Subcutaneous adipose tissue (tissue), 4 donors: ENCODE results near the gene CNTNAP5. TPM values are rescaled to one million over a fixed set of nuclear protein-coding genes. Genes with fewer than 3 reads are reported as not detected.

ENCODE experiments used
- total RNA-seq, 4 donors: library from RNA; depleted of rRNA; stranded (reverse); fragments of >200 nt; gene quantifications; one replicate each; pipeline ENCODE4 v1.1.0, GENCODE V29; 2016
- TF ChIP-seq, protein P1 (sequence below): fragments of 450-650 bp; IDR thresholded peaks from one replicate; pipeline ENCODE4 v1.5.1; 2016; ENCODE audit warnings: low read depth, mild to moderate bottlenecking, control low read depth, antibody characterized with exemption, moderate library complexity

CNTNAP5 gene
- total RNA-seq, 4 donors from 2014 or later, result not detected

DNA sequence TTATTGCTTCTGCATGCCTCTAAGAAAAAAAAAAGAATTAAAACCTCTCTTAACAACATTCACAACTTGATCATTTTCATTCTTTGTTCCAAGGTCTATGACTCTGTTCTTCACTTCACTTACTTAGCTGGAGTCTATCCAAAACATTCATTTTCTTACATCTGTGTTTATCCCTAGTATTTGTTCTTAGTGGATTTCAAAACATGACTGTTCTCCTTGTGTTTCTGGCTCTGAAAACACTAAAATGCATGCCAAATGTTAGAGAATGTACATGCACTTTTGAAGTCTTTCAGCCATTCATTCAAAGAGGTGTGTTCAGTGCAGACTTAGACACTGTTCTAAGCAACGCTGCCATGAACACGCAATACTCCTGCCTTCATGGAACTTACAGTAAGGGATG is 138.8 kb downstream of the CNTNAP5 start:
- TF ChIP-seq, protein P1, sequence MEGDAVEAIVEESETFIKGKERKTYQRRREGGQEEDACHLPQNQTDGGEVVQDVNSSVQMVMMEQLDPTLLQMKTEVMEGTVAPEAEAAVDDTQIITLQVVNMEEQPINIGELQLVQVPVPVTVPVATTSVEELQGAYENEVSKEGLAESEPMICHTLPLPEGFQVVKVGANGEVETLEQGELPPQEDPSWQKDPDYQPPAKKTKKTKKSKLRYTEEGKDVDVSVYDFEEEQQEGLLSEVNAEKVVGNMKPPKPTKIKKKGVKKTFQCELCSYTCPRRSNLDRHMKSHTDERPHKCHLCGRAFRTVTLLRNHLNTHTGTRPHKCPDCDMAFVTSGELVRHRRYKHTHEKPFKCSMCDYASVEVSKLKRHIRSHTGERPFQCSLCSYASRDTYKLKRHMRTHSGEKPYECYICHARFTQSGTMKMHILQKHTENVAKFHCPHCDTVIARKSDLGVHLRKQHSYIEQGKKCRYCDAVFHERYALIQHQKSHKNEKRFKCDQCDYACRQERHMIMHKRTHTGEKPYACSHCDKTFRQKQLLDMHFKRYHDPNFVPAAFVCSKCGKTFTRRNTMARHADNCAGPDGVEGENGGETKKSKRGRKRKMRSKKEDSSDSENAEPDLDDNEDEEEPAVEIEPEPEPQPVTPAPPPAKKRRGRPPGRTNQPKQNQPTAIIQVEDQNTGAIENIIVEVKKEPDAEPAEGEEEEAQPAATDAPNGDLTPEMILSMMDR, result no peak

DNA sequence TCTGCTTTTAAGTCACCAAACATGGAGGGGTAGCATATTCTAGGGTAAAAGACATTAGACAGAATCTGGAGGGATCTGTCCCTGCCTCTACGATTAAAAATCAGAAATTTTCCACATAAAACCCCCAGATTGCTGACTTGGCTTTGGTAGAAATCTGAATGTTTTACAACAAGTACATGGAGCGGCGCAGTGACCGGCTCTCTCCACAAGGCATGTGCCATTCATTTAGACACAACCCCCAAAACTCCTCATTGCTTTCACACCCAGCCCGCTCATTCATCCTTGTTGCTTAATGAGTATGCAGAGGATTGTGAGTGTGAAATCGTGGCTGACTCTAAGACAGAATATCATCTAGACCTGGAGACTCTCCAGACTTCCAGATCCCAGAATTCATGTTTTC is 140.6 kb downstream of the CNTNAP5 start:
- TF ChIP-seq, protein P1, result no peak

DNA sequence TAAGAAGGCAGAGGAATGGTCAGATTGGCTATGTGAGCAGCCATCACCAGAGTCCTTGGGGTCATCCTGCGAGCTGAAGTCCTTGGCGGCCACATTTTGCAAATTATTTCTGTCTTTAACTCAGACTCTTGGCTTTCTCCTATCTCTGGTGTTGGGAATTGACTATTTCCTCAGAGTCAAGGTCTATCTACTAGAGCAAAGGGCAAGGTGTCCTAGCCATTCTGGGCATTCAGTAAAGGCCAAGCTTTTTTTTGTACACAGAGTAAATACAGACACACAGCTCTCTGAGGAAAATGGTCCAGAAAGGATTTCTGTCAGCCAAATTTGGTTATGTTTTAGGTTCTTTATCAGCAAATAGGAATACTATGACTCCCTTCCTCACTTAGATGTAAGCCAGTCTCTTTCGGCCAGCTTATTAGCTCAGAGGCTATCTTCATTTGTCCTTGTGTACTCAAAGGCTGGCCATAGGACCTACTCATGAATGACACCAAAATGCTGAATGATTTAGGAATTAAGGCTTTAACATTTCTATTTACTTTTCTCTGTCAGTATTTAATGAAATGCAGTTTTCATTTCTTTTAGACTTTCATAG is 146.5 kb downstream of the CNTNAP5 start:
- TF ChIP-seq, protein P1, result no peak

DNA sequence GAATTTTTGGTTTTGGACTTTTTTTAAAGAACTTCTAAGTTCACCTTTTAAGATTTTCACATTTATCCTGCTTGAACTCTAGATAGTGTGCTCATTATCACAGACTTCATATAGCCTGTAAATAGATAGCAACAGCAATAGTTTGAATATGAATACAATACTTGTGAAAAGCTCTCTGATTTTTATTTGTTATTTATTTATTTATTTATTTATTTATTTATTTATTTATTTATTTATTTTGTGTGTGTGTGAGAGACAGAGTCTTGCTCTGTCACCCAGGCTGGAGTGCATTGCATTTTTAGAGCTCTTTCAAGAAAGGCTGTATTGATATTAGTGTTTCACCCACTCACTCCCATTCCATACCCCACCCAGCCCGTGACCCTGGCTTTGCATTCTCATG is 153.6 kb downstream of the CNTNAP5 start:
- TF ChIP-seq, protein P1, result no peak

DNA sequence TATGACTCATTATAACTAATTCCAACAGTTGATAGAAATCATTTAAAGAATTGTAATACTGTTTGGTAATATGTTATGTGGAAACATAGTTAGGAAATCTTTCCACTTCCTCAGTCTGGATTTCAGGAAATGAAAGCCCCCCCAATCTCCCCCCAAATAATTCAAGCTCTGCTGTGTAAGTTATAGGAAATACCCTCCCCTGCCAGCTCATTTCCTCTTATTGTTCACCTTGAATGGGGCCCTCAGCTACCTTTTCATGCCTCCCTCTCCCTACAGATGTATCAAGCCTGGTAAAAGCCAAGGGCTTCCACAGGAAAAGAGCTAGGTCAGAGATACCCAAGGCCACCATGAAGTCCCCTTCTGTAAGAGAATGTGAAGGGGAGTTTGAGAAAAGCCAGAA is 155.5 kb downstream of the CNTNAP5 start:
- TF ChIP-seq, protein P1, result no peak

DNA sequence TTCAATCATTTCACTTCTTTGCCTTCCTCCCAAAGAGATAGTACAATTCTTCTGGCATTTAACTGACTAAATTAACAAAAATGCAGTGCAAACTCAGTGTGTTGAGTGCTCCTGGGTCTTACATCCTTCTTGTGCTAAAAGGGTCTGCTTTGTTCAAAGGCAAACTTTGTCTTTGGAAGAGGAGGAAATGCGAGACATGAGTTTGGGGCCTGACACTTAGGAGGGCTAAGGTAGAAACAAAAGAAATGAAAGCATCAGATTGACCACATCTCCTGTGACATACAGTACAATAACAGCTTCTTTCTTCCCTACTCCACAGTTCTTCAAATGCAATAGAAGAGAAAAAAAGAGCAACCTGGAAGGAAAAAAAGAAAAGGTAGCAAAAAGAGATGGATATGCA is 161.7 kb downstream of the CNTNAP5 start:
- TF ChIP-seq, protein P1, result no peak

DNA sequence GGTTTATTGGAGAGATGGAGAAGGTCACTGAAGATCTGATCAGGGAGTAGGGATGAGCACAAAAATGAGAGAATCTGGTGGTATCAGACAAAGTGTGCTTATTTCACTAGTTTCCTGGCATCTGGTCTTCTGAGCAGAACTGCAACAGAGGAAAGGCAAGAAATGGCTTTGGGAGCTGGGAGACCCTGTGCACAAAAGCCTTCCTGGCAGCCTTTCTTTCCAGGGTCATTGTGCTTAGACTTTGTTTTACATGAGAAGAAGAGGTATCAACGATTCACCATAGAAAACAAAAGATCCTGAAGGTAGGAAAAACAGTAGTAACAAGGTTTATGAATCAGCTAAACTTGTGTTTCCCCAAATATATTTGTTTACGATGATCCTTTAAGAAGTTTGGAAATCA is 162.9 kb downstream of the CNTNAP5 start:
- TF ChIP-seq, protein P1, result no peak
